Testis (tissue), 2 donors: ENCODE measurements around the gene TMEFF1.

Experiments used
- CTCF ChIP-seq, 3 experiments: fragments of 450-650 bp in 2 of 3; fragments of 200-600 bp in 1 of 3; sonication (generic) in 1 of 3; IDR thresholded peaks; one replicate each; pipeline ENCODE4 v1.5.1; 2016 to 2019; ENCODE audit warnings: antibody characterized with exemption in 3 of 3, mild to moderate bottlenecking in 2 of 3, moderate library complexity in 1 of 3
- POLR2A ChIP-seq: fragments of 450-650 bp; IDR thresholded peaks from one replicate; pipeline ENCODE4 v1.6.1; 2017; ENCODE audit warnings: antibody characterized with exemption, mild to moderate bottlenecking, moderate library complexity

- TF ChIP-seq CTCF (IDR thresholded peaks at IDR 0.05): no peak
- no peak for TF ChIP-seq POLR2A
These were observed 100.8 kb downstream of the TMEFF1 start for GRCh38 chr9:100573655-100574260.
